ENCODE data around the gene CRACR2B. TPM values are rescaled to one million over a fixed set of nuclear protein-coding genes. Genes with fewer than 3 reads are reported as not detected.

Gene CRACR2B
- total and polyA plus RNA-seq, 2 experiments from 2014 or later = 2.0 to 2.3 TPM

GRCh38 chr11:864898-865297 lies 37.2 kb downstream of the CRACR2B start:
- no peak overlapping the region for H3K4me3 ChIP-seq
- H3K4me2 ChIP-seq (ENCODE audit: unreplicated experiment) = no peak overlapping the region
- in situ Hi-C loops (cut with MboI) = no loop called here
- no peaks in the 10 kb centered on the region for H3K9me3 ChIP-seq (ENCODE audit: low read depth)
- no peaks in the 10 kb centered on the region for H3K27me3 ChIP-seq (replicated peaks; ENCODE audit: insufficient read depth)
- TF ChIP-seq EZH2 (IDR thresholded peaks at IDR 0.05; ENCODE audit: insufficient read depth, poor library complexity, severe bottlenecking) (no peak), EZH2phosphoT487 (IDR thresholded peaks at IDR 0.05; ENCODE audit: insufficient read depth, low read depth) (no peak)
- H3K9me2 ChIP-seq (ENCODE audit: insufficient read depth) = no peaks in the 10 kb centered on the region
- DNase-seq = no peak
- WGBS, 2 experiments (ENCODE audit: low coverage in 1 of 2, low lambda C conversion rate in 2 of 2, missing lambda C conversion rate in 2 of 2) = 96 to 98% methylated on average over 11 of the region's 11 CpGs
- H3K36me3 ChIP-seq (ENCODE audit: low read depth) = no peaks in the 10 kb centered on the region
- no peak overlapping the region for H2AFZ ChIP-seq
- no peaks in the 10 kb centered on the region for H3K79me2 ChIP-seq (ENCODE audit: insufficient read depth)
- no peak overlapping the region for H3K9ac ChIP-seq
- H3K4me1 ChIP-seq (ENCODE audit: insufficient read depth) = 0 out of 2 replicates have a peak, but pooled peaks cover 2% of the 10 kb centered on the region
- H4K20me1 ChIP-seq (ENCODE audit: insufficient read depth) = no peaks in the 10 kb centered on the region
- no peak overlapping the region for H3K27ac ChIP-seq
- H3F3A ChIP-seq (ENCODE audit: insufficient read depth) = no peaks in the 10 kb centered on the region

DNA sequence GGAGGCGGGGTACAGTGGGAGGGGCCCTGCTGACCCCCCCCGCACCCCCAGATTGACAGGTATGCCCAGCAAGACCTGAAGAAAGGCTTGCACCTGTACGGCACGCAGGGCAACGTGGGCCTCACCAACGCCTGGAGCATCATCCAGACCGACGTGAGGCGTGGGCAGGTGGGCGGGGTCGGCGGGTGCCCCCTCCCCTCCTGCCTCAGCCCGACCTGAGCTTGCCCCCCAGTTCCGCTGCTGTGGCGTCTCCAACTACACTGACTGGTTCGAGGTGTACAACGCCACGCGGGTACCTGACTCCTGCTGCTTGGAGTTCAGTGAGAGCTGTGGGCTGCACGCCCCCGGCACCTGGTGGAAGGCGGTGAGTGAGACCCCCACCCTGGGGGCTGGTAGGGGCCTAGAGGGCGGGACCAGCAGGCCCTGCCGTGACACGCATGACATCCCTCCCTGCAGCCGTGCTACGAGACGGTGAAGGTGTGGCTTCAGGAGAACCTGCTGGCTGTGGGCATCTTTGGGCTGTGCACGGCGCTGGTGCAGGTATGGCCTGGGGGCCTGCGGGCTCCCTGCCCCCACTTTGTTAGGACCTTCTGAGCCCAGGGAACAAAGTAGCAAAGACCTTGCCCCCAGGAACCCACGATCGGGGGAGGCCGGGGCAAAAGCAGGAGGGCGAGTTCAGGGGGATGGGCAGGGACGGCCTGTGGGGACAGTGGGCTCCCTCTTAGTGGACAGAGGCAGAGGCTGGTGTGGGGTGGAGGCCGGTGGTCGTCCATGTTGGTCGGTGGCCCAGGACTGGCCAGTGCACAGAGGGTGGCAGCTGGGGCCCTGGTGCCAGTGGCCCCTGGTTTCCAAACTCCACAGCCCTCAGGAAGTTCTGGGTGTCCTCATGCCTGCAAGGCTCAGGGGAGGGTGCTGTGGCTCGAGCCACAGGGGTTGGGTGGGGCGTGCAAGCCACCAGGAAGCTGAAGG lies 38.0 kb downstream of the CRACR2B start:
- in situ Hi-C loops (cut with MboI) = no loop called here
- Histone ChIP-seq H3K36me3 (ENCODE audit: low read depth) (no peaks in the 10 kb centered on the region), H4K20me1 (ENCODE audit: insufficient read depth) (no peaks in the 10 kb centered on the region), H3K4me1 (ENCODE audit: insufficient read depth) (no peaks in the 10 kb centered on the region), H3K4me2 (ENCODE audit: unreplicated experiment) (no peak overlapping the region), H3K4me3 (no peak overlapping the region), H3K9me3 (ENCODE audit: low read depth) (no peaks in the 10 kb centered on the region), H3K27ac (no peak overlapping the region), H2AFZ (no peak overlapping the region), H3K79me2 (ENCODE audit: insufficient read depth) (no peaks in the 10 kb centered on the region), H3F3A (ENCODE audit: insufficient read depth) (no peaks in the 10 kb centered on the region), H3K9ac (no peak overlapping the region), H3K27me3 (replicated peaks; ENCODE audit: insufficient read depth) (no peaks in the 10 kb centered on the region), H3K9me2 (ENCODE audit: insufficient read depth) (no peaks in the 10 kb centered on the region)
- TF ChIP-seq EZH2 (IDR thresholded peaks at IDR 0.05; ENCODE audit: insufficient read depth, poor library complexity, severe bottlenecking) = no peak
- no peak for TF ChIP-seq EZH2phosphoT487 (IDR thresholded peaks at IDR 0.05; ENCODE audit: insufficient read depth, low read depth)
- no peak for DNase-seq
- 85 to 89% methylated on average over 29 to 37 of the region's 41 CpGs for WGBS, 2 experiments (ENCODE audit: low coverage in 1 of 2, low lambda C conversion rate in 2 of 2, missing lambda C conversion rate in 2 of 2)

GRCh38 chr11:866481-866880 lies 38.8 kb downstream of the CRACR2B start:
- in situ Hi-C loops (cut with MboI) = no loop called here
- Histone ChIP-seq H3K9me3 (ENCODE audit: low read depth) (no peaks in the 10 kb centered on the region), H2AFZ (no peak overlapping the region), H3K4me1 (ENCODE audit: insufficient read depth) (no peaks in the 10 kb centered on the region), H3K36me3 (ENCODE audit: low read depth) (no peaks in the 10 kb centered on the region), H3K27ac (no peak overlapping the region), H3K9ac (no peak overlapping the region), H3F3A (ENCODE audit: insufficient read depth) (no peaks in the 10 kb centered on the region), H3K4me2 (ENCODE audit: unreplicated experiment) (no peak overlapping the region), H4K20me1 (ENCODE audit: insufficient read depth) (no peaks in the 10 kb centered on the region), H3K79me2 (ENCODE audit: insufficient read depth) (no peaks in the 10 kb centered on the region), H3K4me3 (no peak overlapping the region), H3K27me3 (replicated peaks; ENCODE audit: insufficient read depth) (no peaks in the 10 kb centered on the region), H3K9me2 (ENCODE audit: insufficient read depth) (no peaks in the 10 kb centered on the region)
- WGBS, 2 experiments (ENCODE audit: low coverage in 1 of 2, low lambda C conversion rate in 2 of 2, missing lambda C conversion rate in 2 of 2) = 85 to 92% methylated on average over 6 to 14 of the region's 14 CpGs
- no peak for DNase-seq
- TF ChIP-seq EZH2 (IDR thresholded peaks at IDR 0.05; ENCODE audit: insufficient read depth, poor library complexity, severe bottlenecking) (no peak), EZH2phosphoT487 (IDR thresholded peaks at IDR 0.05; ENCODE audit: insufficient read depth, low read depth) (no peak)

DNA sequence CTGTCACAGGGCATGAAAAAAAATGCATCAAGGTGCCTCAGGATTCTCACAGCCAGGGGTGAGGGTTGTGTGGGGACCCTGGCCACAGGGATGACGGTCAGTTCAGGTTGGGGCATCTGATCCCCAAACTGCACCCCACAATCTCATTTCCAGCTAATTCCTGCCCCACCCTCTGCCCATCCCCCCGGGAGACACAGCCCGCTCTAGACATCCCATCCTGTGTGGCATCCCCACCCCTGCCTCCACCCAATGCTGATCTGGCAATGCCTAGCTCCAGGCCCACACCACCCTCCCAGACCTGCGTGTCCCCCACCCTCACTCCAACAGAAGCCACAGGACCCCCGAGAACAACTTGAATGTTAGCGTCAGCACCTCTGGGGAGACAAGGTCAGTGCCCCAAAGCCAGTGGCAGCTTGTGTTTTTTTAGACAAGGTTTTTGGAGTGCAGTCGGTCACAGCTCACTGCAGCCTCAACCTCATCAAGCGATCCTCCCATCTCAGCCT lies 40.2 kb downstream of the CRACR2B start:
- H3F3A ChIP-seq (ENCODE audit: insufficient read depth) = no peaks in the 10 kb centered on the region
- H3K4me2 ChIP-seq (ENCODE audit: unreplicated experiment) = no peak overlapping the region
- H3K9me2 ChIP-seq (ENCODE audit: insufficient read depth) = no peaks in the 10 kb centered on the region
- WGBS, 2 experiments (ENCODE audit: low coverage in 1 of 2, low lambda C conversion rate in 2 of 2, missing lambda C conversion rate in 2 of 2) = 88 to 90% methylated on average over 7 to 8 of the region's 8 CpGs
- H3K27ac ChIP-seq = no peak overlapping the region
- H3K9ac ChIP-seq = no peak overlapping the region
- H3K79me2 ChIP-seq (ENCODE audit: insufficient read depth) = no peaks in the 10 kb centered on the region
- H3K9me3 ChIP-seq (ENCODE audit: low read depth) = no peaks in the 10 kb centered on the region
- TF ChIP-seq EZH2phosphoT487 (IDR thresholded peaks at IDR 0.05; ENCODE audit: insufficient read depth, low read depth) (no peak), EZH2 (IDR thresholded peaks at IDR 0.05; ENCODE audit: insufficient read depth, poor library complexity, severe bottlenecking) (no peak)
- no peak for DNase-seq
- H3K4me1 ChIP-seq (ENCODE audit: insufficient read depth) = no peaks in the 10 kb centered on the region
- no peaks in the 10 kb centered on the region for H3K36me3 ChIP-seq (ENCODE audit: low read depth)
- H2AFZ ChIP-seq = no peak overlapping the region
- H4K20me1 ChIP-seq (ENCODE audit: insufficient read depth) = no peaks in the 10 kb centered on the region
- in situ Hi-C loops (cut with MboI) = no loop called here
- H3K4me3 ChIP-seq = no peak overlapping the region
- no peaks in the 10 kb centered on the region for H3K27me3 ChIP-seq (replicated peaks; ENCODE audit: insufficient read depth)

Measured in GM23248 (cell line).